Measurements from ENCODE around the gene NUBPL. TPM values are rescaled to one million over a fixed set of nuclear protein-coding genes. Genes with fewer than 3 reads are reported as not detected.

NUBPL gene
- total and polyA plus RNA-seq, 7 donors: 3.3 to 16.3 (median 8.5) TPM

DNA sequence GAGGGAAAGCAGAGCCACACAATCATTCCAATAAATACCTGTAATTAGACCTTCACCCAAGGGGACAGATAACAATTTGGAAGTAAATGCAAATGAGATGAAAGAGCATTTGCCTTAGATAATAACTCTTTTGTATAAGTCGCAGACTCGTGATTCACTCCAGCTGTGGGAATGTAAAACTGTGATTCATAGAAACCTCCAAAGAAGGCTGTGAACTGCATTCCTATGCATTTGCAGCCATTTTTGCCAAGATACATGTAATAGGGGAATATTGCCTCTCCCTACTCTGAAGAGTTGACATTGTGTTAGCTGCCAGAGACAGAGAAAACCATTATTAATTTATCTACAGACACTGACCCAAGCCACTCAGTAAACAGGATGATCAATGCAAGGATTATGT lies 334.0 kb downstream of the NUBPL start:
- Histone ChIP-seq H3K4me1 (no peaks in the 10 kb centered on the region), H3K36me3 (ENCODE audit: insufficient read depth in 1 of 2, low read depth in 1 of 2) (no peaks in the 10 kb centered on the region), H3K4me3 (no peak overlapping the region), H3K9me3 (no peaks in the 10 kb centered on the region), H3K27ac (no peak overlapping the region), H3K27me3 (ENCODE audit: insufficient read depth in 3 of 3, low read length in 2 of 3) (no peaks in the 10 kb centered on the region)
- intact Hi-C loops (cut with DNase I): no loop called here
- TF ChIP-seq, protein P1, sequence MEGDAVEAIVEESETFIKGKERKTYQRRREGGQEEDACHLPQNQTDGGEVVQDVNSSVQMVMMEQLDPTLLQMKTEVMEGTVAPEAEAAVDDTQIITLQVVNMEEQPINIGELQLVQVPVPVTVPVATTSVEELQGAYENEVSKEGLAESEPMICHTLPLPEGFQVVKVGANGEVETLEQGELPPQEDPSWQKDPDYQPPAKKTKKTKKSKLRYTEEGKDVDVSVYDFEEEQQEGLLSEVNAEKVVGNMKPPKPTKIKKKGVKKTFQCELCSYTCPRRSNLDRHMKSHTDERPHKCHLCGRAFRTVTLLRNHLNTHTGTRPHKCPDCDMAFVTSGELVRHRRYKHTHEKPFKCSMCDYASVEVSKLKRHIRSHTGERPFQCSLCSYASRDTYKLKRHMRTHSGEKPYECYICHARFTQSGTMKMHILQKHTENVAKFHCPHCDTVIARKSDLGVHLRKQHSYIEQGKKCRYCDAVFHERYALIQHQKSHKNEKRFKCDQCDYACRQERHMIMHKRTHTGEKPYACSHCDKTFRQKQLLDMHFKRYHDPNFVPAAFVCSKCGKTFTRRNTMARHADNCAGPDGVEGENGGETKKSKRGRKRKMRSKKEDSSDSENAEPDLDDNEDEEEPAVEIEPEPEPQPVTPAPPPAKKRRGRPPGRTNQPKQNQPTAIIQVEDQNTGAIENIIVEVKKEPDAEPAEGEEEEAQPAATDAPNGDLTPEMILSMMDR (IDR thresholded peaks at IDR 0.05): no peak
- ATAC-seq (no peak), DNase-seq (no peak)
- 80 to 91% (median 88%) methylated on average over 2 of the region's 2 CpGs for WGBS, 3 donors

DNA sequence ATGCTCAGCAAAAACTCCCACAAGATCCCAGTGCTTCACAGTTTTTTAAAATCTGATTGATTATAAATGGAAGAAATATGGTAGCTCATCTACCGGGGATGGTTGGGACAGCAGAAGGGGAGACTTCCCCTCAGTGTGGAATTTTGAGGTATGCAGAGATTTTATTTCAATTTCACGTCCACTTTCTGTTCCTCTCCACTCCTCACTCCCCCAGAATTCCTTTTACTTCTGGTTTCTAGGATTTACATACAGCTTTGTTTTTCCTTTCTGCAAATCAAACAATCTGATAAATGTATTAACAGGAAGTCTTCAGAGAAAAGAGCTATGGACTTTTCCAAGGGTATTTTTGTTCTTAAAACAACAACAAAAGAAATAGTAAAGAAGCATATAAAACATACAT lies 334.4 kb downstream of the NUBPL start:
- no peak for ATAC-seq
- no peak for DNase-seq
- no peaks in the 10 kb centered on the region for H3K9me3 ChIP-seq
- no peaks in the 10 kb centered on the region for H3K4me1 ChIP-seq
- intact Hi-C loops (cut with DNase I): no loop called here
- 74 to 86% (median 78%) methylated on average over 2 of the region's 2 CpGs for WGBS, 3 donors
- H3K27ac ChIP-seq: no peak overlapping the region
- no peak overlapping the region for H3K4me3 ChIP-seq
- H3K27me3 ChIP-seq (ENCODE audit: insufficient read depth in 3 of 3, low read length in 2 of 3): no peaks in the 10 kb centered on the region
- no peaks in the 10 kb centered on the region for H3K36me3 ChIP-seq (ENCODE audit: insufficient read depth in 1 of 2, low read depth in 1 of 2)
- TF ChIP-seq, protein P1 (IDR thresholded peaks at IDR 0.05): no peak

DNA sequence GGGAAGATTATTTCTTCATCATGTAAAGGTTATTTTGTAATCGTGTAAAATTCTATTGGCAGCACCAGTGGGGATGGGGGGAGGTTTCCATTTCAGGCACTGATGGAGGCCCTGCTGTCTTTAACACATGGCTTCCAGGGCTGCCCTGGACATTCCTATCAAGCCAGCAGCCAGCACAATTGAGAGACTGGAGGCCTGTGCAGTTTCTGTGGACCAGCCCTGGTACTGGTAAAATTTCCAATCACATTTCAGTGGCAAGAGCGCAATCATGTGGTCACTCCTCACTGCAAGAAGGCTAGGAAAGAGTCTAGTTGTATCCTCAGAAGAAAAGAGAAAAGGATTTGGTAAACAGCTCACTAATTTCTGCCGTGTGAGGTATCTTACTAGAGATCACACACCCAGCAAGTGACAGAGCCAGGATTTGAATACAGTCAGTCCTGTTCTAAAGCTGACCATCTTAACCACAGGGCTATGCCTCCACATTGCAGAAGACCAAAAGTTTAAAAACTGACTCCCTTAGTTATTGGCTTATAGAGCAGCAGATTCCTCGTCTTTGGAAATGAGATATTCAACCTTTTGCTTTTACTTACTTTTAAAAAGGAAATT lies 336.5 kb downstream of the NUBPL start:
- WGBS, 3 donors: 55 to 70% (median 56%) methylated on average over 4 of the region's 4 CpGs
- H3K4me3 ChIP-seq: no peak overlapping the region
- TF ChIP-seq, protein P1 (IDR thresholded peaks at IDR 0.05): no peak
- no peaks in the 10 kb centered on the region for H3K4me1 ChIP-seq
- H3K36me3 ChIP-seq (ENCODE audit: insufficient read depth in 1 of 2, low read depth in 1 of 2): no peaks in the 10 kb centered on the region
- no peaks in the 10 kb centered on the region for H3K27me3 ChIP-seq (ENCODE audit: insufficient read depth in 3 of 3, low read length in 2 of 3)
- ATAC-seq (no peak), DNase-seq (no peak)
- no peaks in the 10 kb centered on the region for H3K9me3 ChIP-seq
- no peak overlapping the region for H3K27ac ChIP-seq
- intact Hi-C loops (cut with DNase I): no loop called here

DNA sequence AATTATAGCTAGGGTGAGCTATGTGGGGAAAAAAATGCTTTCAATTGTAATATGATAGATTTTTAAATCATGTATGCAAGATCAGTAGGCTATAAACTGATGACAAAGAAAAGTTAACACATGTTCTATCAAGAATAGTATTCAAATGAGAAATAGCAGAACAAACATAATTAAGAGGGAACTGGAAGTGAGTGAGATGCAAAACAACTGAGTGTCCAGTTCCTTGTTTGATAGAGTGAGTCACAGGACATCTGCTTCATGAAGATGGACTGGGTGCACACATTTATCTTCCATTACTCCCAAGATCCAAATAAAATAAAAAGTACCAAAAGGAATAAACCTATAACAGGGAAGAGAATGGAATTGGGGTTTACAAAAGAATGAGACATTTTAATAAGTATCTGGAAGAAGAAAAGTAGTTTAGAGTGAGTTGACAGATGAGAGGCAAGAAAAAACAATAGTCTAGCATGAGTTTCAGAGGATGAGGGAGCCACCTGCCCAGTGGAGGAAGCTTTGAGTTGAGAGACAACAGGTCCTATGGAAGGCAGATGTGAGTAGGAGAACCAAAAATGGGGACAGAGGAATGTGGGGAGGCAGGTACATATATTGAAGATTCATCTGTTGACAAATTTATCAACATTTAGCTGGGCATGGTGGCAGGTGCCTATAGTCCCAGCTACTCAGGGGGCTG lies 337.8 kb downstream of the NUBPL start:
- TF ChIP-seq, protein P1 (IDR thresholded peaks at IDR 0.05): no peak

DNA sequence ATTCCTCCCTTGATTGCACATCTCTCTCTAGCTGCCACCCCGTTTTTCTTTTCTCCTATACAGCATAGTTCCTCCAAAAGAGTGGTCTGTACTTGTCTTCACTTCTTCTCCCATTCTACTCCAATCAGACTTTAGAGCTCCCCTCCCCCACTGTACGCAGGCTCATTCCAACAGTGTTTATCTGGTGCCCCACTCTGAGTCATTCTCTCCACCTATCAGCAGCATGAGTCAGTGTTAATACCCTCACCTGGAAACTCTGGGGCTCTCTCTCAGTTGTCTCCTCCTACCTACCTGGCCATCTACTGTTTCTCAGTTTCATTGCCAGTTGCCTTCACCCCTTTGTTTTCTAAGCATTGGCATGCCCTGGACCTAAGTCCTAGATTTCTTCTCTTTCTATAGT lies 340.8 kb downstream of the NUBPL start:
- DNase-seq (no peak), ATAC-seq (no peak)
- H3K4me3 ChIP-seq: no peak overlapping the region
- no peak overlapping the region for H3K27ac ChIP-seq
- WGBS, 3 donors: 83% methylated on average over 2 of the region's 2 CpGs
- no peaks in the 10 kb centered on the region for H3K36me3 ChIP-seq (ENCODE audit: insufficient read depth in 1 of 2, low read depth in 1 of 2)
- H3K27me3 ChIP-seq (ENCODE audit: insufficient read depth in 3 of 3, low read length in 2 of 3): no peaks in the 10 kb centered on the region
- H3K9me3 ChIP-seq: no peaks in the 10 kb centered on the region
- intact Hi-C loops (cut with DNase I): no loop called here
- TF ChIP-seq, protein P1 (IDR thresholded peaks at IDR 0.05): no peak
- no peaks in the 10 kb centered on the region for H3K4me1 ChIP-seq

More for the DNA sequence above, 337.8 kb downstream of the NUBPL start:
- no peak overlapping the region for H3K4me3 ChIP-seq
- no peak overlapping the region for H3K27ac ChIP-seq
- intact Hi-C loops (cut with DNase I): no loop called here
- H3K4me1 ChIP-seq: no peaks in the 10 kb centered on the region
- no peaks in the 10 kb centered on the region for H3K36me3 ChIP-seq (ENCODE audit: insufficient read depth in 1 of 2, low read depth in 1 of 2)
- no peaks in the 10 kb centered on the region for H3K27me3 ChIP-seq (ENCODE audit: insufficient read depth in 3 of 3, low read length in 2 of 3)
- no peaks in the 10 kb centered on the region for H3K9me3 ChIP-seq
- no peak for DNase-seq
- no peak for ATAC-seq
